HCT116 (cell line): ENCODE data around the gene RBFOX2. TPM values are rescaled to one million over a fixed set of nuclear protein-coding genes. Genes with fewer than 3 reads are reported as not detected.

Source experiments
- ATAC-seq: fragments of 200-7000 bp; cut with Tn5 transposase; 2 replicates; pipeline ENCODE4 v1.9.1; 2020; ENCODE audit warnings: mild to moderate bottlenecking, moderate library complexity
- BruUV-seq: library from RNA; stranded (reverse); fragments of 400-500 nt; replicated peaks from 2 replicates; lab custom pipeline; 2021; lab: Mats Ljungman, UMichigan
- CTCF ChIA-PET: fragments of 300-600 bp; sonication (Branson Sonifier 250); formaldehyde crosslinking; loops from one replicate; lab custom pipeline; 2021; ENCODE audit warnings: antibody characterized with exemption; lab: Charles Lee
- POLR2A ChIA-PET: fragments of 300-600, 350-600 bp; sonication (Branson Sonifier 250); formaldehyde crosslinking; loops from one replicate; lab custom pipeline; 2021; ENCODE audit warnings: antibody characterized with exemption; lab: Charles Lee
- RAD21 ChIA-PET, 2 experiments: fragments of 300-600 bp; sonication (Branson Sonifier 250); formaldehyde crosslinking; loops; one replicate each; lab custom pipeline; 2023; ENCODE audit warnings: low total read pairs in 2 of 2; ENCODE audit not compliant: uncharacterized antibody in 2 of 2, unreplicated experiment in 2 of 2, low non-redundant PET in 1 of 2; lab: Charles Lee
- DNase-seq: peaks from one replicate; pipeline ENCODE4 v3.0.0-alpha.2; 2010; ENCODE audit warnings: low read depth, low spot score
- H2AFZ ChIP-seq: fragments of 200-600 bp; shearing (Covaris generic), sonication (generic); 2 replicates; pipeline ENCODE4 v1.6.1; 2017; ENCODE audit warnings: low read depth, mixed run types, mixed read lengths, antibody characterized with exemption, low read length; ENCODE audit not compliant: poor library complexity, severe bottlenecking
- H3K27ac ChIP-seq: 2 replicates; pipeline ENCODE4 v1.5.1; 2012; ENCODE audit warnings: low read depth, low read length
- H3K27me3 ChIP-seq: fragments of 200-600 bp; sonication (generic); 2 replicates; pipeline ENCODE4 v1.6.1; 2016; ENCODE audit warnings: mixed run types, low read length, mixed read lengths; ENCODE audit not compliant: insufficient read depth
- H3K36me3 ChIP-seq, 2 experiments: fragments of 200-500 bp in 1 of 2; fragments of 200-600 bp in 1 of 2; sonication (Bioruptor generic) in 1 of 2; sonication (generic) in 1 of 2; 2 replicates each; pipeline versions ENCODE4 v1.5.1 to v1.6.1; 2014 to 2016; ENCODE audit warnings: low read length in 2 of 2, inconsistent platforms in 1 of 2, mixed read lengths in 1 of 2, mixed run types in 1 of 2; ENCODE audit not compliant: insufficient read depth in 2 of 2, control insufficient read depth in 1 of 2
- H3K4me1 ChIP-seq, 2 experiments: fragments of 200-600 bp in 1 of 2; sonication (generic) in 1 of 2; 2 replicates each; pipeline versions ENCODE4 v1.5.1 to v1.6.1; 2012 to 2017; ENCODE audit warnings: low read length in 2 of 2, inconsistent platforms in 1 of 2, mild to moderate bottlenecking in 1 of 2, mixed read lengths in 1 of 2, mixed run types in 1 of 2, moderate library complexity in 1 of 2; ENCODE audit not compliant: insufficient read depth in 2 of 2, control insufficient read depth in 1 of 2
- H3K4me2 ChIP-seq: fragments of 200-600 bp; sonication (generic); 2 replicates; pipeline ENCODE4 v1.6.1; 2017; ENCODE audit warnings: mixed run types, low read length, mixed read lengths
- H3K4me3 ChIP-seq, 2 experiments: fragments of 200-600 bp in 1 of 2; sonication (generic) in 1 of 2; replicated peaks in 1 of 2; 2 replicates each; pipeline ENCODE4 v1.5.1; 2011 to 2016; ENCODE audit warnings: low read length in 2 of 2, control low read depth in 1 of 2, low read depth in 1 of 2, mild to moderate bottlenecking in 1 of 2, mixed read lengths in 1 of 2, mixed run types in 1 of 2
- H3K79me2 ChIP-seq: fragments of 200-600 bp; sonication (generic); 2 replicates; pipeline ENCODE4 v1.6.1; 2017; ENCODE audit warnings: mild to moderate bottlenecking, mixed run types, low read length, moderate library complexity, mixed read lengths; ENCODE audit not compliant: insufficient read depth
- H3K9ac ChIP-seq: fragments of 200-600 bp; sonication (generic); 2 replicates; pipeline ENCODE4 v1.6.1; 2016; ENCODE audit warnings: low read length, mixed read lengths
- H3K9me2 ChIP-seq: fragments of 200-600 bp; sonication (generic), shearing (Covaris generic); 2 replicates; pipeline ENCODE4 v1.6.1; 2017; ENCODE audit warnings: mixed run types, mild to moderate bottlenecking, moderate library complexity; ENCODE audit not compliant: insufficient read depth
- H3K9me3 ChIP-seq, 2 experiments: fragments of 200-500 bp in 1 of 2; fragments of 200-600 bp in 1 of 2; sonication (Bioruptor generic) in 1 of 2; sonication (generic) in 1 of 2; 2 replicates each; pipeline ENCODE4 v1.6.1; 2014 to 2017; ENCODE audit warnings: low read length in 2 of 2, mixed read lengths in 2 of 2, inconsistent platforms in 1 of 2, low read depth in 1 of 2, mild to moderate bottlenecking in 1 of 2, mixed run types in 1 of 2, moderate library complexity in 1 of 2; ENCODE audit not compliant: control insufficient read depth in 1 of 2, insufficient read depth in 1 of 2
- H4K20me1 ChIP-seq: fragments of 200-600 bp; sonication (generic), shearing (Covaris generic); 2 replicates; pipeline ENCODE4 v1.6.1; 2017; ENCODE audit warnings: mixed run types, mild to moderate bottlenecking, moderate library complexity; ENCODE audit not compliant: insufficient read depth
- CBX3 ChIP-seq: IDR thresholded peaks from 2 replicates; pipeline ENCODE4 v1.6.1; 2012; ENCODE audit warnings: low read depth
- CEBPB ChIP-seq: IDR thresholded peaks from 2 replicates; pipeline ENCODE4 v1.6.1; 2012; ENCODE audit warnings: low read depth
- EGR1 ChIP-seq: IDR thresholded peaks from 2 replicates; pipeline ENCODE4 v1.6.1; 2012; ENCODE audit warnings: low read depth
- ELF1 ChIP-seq: IDR thresholded peaks from 2 replicates; pipeline ENCODE4 v1.6.1; 2012; ENCODE audit warnings: low read depth, borderline replicate concordance
- EZH2 ChIP-seq: fragments of 200-600 bp; sonication (generic); IDR thresholded peaks from 2 replicates; pipeline ENCODE4 v1.6.1; 2017; ENCODE audit warnings: antibody characterized with exemption, mixed run types
- EZH2phosphoT487 ChIP-seq: fragments of 200-600 bp; IDR thresholded peaks from 2 replicates; pipeline ENCODE4 v1.6.1; 2018; ENCODE audit warnings: antibody characterized with exemption, borderline replicate concordance
- FOSL1 ChIP-seq: IDR thresholded peaks from 2 replicates; pipeline ENCODE4 v1.6.1; 2012; ENCODE audit warnings: low read depth
- JUND ChIP-seq: IDR thresholded peaks from 2 replicates; pipeline ENCODE4 v1.6.1; 2012
- POLR2AphosphoS5 ChIP-seq: IDR thresholded peaks from 2 replicates; pipeline ENCODE4 v1.6.1; 2011; ENCODE audit warnings: mild to moderate bottlenecking, low read depth, low read length, moderate library complexity
- RAD21 ChIP-seq: IDR thresholded peaks from 2 replicates; pipeline ENCODE4 v1.6.1; 2012; ENCODE audit warnings: low read depth, mild to moderate bottlenecking
- SIN3A ChIP-seq: IDR thresholded peaks from 2 replicates; pipeline ENCODE4 v1.6.1; 2012; ENCODE audit warnings: low read depth
- SP1 ChIP-seq: IDR thresholded peaks from 2 replicates; pipeline ENCODE4 v1.6.1; 2012; ENCODE audit warnings: low read depth
- SRF ChIP-seq: IDR thresholded peaks from 2 replicates; pipeline ENCODE4 v1.6.1; 2012; ENCODE audit warnings: low read depth
- TCF7L2 ChIP-seq: IDR thresholded peaks from 2 replicates; pipeline ENCODE4 v1.7.0; 2011; ENCODE audit warnings: borderline replicate concordance, inconsistent platforms; ENCODE audit not compliant: insufficient read depth, insufficient read length; ENCODE audit errors: extremely low read depth
- YY1 ChIP-seq: IDR thresholded peaks from 2 replicates; pipeline ENCODE4 v1.6.1; 2011; ENCODE audit warnings: low read length, low read depth, moderate library complexity, mild to moderate bottlenecking; ENCODE audit not compliant: insufficient replicate concordance; ENCODE audit errors: extremely low read depth
- ZFX ChIP-seq: fragments of 450-650 bp; IDR thresholded peaks from 2 replicates; pipeline ENCODE4 v1.6.1; 2017
- ZNF274 ChIP-seq: fragments of 200-500 bp; sonication (Bioruptor generic); IDR thresholded peaks from 2 replicates; pipeline ENCODE4 v1.6.1; 2014; ENCODE audit warnings: mild to moderate bottlenecking, low read depth, low read length, inconsistent platforms
- intact Hi-C: fragments of 100-400 bp; cut with micrococcal nuclease; formaldehyde crosslinking; loops from 2 replicates; pipeline ENCODE4 v1.10.0; 2022
- total RNA-seq: library from RNA; stranded (reverse); gene quantifications from one replicate; pipeline ENCODE4 v1.2.1, GENCODE V29; 2021; ENCODE audit not compliant: unreplicated experiment
- TF ChIP-seq, protein P1 (sequence below): IDR thresholded peaks from 2 replicates; pipeline ENCODE4 v1.6.1; 2011; ENCODE audit warnings: mild to moderate bottlenecking, low read length, moderate library complexity; ENCODE audit not compliant: insufficient replicate concordance; ENCODE audit errors: extremely low read depth
- TF ChIP-seq, protein P2 (sequence below): IDR thresholded peaks from 2 replicates; pipeline ENCODE4 v1.6.1; 2012; ENCODE audit warnings: low read depth
- TF ChIP-seq, protein P3 (sequence below), 3 experiments: fragments of 200-600 bp in 1 of 3; sonication (generic) in 1 of 3; IDR thresholded peaks in 2 of 3; conservative IDR thresholded peaks in 1 of 3; 2 replicates each; pipeline ENCODE4 v1.5.1; 2012 to 2017; ENCODE audit warnings: low read depth in 2 of 3, low read length in 2 of 3, antibody characterized with exemption in 1 of 3, borderline replicate concordance in 1 of 3, control low read depth in 1 of 3, mild to moderate bottlenecking in 1 of 3, mixed read lengths in 1 of 3, mixed run types in 1 of 3, moderate library complexity in 1 of 3; ENCODE audit not compliant: insufficient read depth in 1 of 3

RBFOX2 gene
- total RNA-seq, 1 experiment from 2014 or later, result 83.9 TPM

DNA sequence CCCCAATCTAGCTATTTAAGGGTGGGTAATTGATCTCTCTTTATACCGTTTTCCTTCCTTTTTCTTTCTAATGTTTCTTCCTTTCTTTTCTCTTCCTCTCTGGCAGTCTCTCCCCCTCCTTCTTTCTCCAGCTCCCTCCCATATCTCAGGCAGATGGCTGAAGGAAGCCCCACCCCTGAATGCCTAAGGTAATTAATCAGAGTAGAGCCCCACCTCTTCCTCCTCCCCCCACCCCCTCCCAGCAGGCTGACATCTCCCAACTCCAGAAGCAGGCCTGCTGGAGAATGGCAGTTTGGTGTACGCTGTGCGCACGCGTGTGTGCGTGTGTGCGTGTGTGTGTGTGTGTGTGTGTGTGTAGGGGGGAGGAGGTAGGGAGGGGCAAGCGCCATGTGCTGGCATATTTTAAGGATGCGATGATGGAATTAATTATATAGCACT lies 188.3 kb downstream of the RBFOX2 start:
- H3K4me3 ChIP-seq, result peak overlapping the region; percentile 53 to 69
- H3K36me3 ChIP-seq, result no peaks in the 10 kb centered on the region
- peak overlapping the region; percentile 76 for H3K4me2 ChIP-seq
- ATAC-seq (peak; percentile 90), DNase-seq (peak; percentile 95)
- BruUV-seq, result no TSS peak
- H3K4me1 ChIP-seq, result peaks cover 46 to 75% of the 10 kb centered on the region in 2 experiments
- H3K79me2 ChIP-seq, result peaks cover 59% of the 10 kb centered on the region
- CTCF ChIA-PET, result interaction anchor here (1.4 to 1.5 kb wide), 2 partner anchors 82 to 209 kb away, joined by 3 to 6 read pairs; no protein-coding TSS in a partner anchor
- H3K27me3 ChIP-seq, result no peaks in the 10 kb centered on the region
- POLR2A ChIA-PET, result interaction anchor here (1.0 kb wide), 3 partner anchors 14 to 213 kb away, joined by 3 read pairs; no protein-coding TSS in a partner anchor
- peak overlapping the region; percentile 67 for H3K9ac ChIP-seq
- H2AFZ ChIP-seq, result no peak overlapping the region
- RAD21 ChIA-PET, result interaction anchor here in 1 of 2 experiments (0.6 kb wide), 2 partner anchors 12 to 113 kb away, joined by 3 to 9 read pairs; no protein-coding TSS in a partner anchor
- intact Hi-C loops, result loop anchor here (1.0 to 5.0 kb wide), 2 partner anchors 72 to 284 kb away; no protein-coding TSS in a partner anchor
- H3K9me3 ChIP-seq, result no peaks in the 10 kb centered on the region
- no peaks in the 10 kb centered on the region for H4K20me1 ChIP-seq
- H3K27ac ChIP-seq, result peak overlapping the region; percentile 46; the same call in 1 of the 2 replicates
- no peaks in the 10 kb centered on the region for H3K9me2 ChIP-seq
- TF ChIP-seq EGR1, result peak; percentile 42; the same call in 1 of the 2 replicates
- TF ChIP-seq CEBPB, result no peak
- no peak for TF ChIP-seq ZNF274
- TF ChIP-seq CBX3, result peak; percentile 89; the same call in 1 of the 2 replicates
- TF ChIP-seq TCF7L2, result peak; percentile 31
- TF ChIP-seq ZFX, result no peak
- TF ChIP-seq SIN3A, result peak; percentile 46
- TF ChIP-seq POLR2AphosphoS5, result peak; percentile 57; the same call in 1 of the 2 replicates
- TF ChIP-seq EZH2phosphoT487, result no peak
- no peak; the same call in 1 of the 2 replicates for TF ChIP-seq FOSL1
- peak; percentile 76 for TF ChIP-seq SP1
- TF ChIP-seq, protein P1, sequence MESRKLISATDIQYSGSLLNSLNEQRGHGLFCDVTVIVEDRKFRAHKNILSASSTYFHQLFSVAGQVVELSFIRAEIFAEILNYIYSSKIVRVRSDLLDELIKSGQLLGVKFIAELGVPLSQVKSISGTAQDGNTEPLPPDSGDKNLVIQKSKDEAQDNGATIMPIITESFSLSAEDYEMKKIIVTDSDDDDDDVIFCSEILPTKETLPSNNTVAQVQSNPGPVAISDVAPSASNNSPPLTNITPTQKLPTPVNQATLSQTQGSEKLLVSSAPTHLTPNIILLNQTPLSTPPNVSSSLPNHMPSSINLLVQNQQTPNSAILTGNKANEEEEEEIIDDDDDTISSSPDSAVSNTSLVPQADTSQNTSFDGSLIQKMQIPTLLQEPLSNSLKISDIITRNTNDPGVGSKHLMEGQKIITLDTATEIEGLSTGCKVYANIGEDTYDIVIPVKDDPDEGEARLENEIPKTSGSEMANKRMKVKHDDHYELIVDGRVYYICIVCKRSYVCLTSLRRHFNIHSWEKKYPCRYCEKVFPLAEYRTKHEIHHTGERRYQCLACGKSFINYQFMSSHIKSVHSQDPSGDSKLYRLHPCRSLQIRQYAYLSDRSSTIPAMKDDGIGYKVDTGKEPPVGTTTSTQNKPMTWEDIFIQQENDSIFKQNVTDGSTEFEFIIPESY, result no peak
- TF ChIP-seq RAD21, result peak; percentile 15; the same call in 1 of the 2 replicates
- no peak for TF ChIP-seq EZH2
- TF ChIP-seq, protein P2, sequence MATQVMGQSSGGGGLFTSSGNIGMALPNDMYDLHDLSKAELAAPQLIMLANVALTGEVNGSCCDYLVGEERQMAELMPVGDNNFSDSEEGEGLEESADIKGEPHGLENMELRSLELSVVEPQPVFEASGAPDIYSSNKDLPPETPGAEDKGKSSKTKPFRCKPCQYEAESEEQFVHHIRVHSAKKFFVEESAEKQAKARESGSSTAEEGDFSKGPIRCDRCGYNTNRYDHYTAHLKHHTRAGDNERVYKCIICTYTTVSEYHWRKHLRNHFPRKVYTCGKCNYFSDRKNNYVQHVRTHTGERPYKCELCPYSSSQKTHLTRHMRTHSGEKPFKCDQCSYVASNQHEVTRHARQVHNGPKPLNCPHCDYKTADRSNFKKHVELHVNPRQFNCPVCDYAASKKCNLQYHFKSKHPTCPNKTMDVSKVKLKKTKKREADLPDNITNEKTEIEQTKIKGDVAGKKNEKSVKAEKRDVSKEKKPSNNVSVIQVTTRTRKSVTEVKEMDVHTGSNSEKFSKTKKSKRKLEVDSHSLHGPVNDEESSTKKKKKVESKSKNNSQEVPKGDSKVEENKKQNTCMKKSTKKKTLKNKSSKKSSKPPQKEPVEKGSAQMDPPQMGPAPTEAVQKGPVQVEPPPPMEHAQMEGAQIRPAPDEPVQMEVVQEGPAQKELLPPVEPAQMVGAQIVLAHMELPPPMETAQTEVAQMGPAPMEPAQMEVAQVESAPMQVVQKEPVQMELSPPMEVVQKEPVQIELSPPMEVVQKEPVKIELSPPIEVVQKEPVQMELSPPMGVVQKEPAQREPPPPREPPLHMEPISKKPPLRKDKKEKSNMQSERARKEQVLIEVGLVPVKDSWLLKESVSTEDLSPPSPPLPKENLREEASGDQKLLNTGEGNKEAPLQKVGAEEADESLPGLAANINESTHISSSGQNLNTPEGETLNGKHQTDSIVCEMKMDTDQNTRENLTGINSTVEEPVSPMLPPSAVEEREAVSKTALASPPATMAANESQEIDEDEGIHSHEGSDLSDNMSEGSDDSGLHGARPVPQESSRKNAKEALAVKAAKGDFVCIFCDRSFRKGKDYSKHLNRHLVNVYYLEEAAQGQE, result no peak
- no peak for TF ChIP-seq SRF
- no peak; the same call in 1 of the 2 replicates for TF ChIP-seq ELF1
- TF ChIP-seq, protein P3, sequence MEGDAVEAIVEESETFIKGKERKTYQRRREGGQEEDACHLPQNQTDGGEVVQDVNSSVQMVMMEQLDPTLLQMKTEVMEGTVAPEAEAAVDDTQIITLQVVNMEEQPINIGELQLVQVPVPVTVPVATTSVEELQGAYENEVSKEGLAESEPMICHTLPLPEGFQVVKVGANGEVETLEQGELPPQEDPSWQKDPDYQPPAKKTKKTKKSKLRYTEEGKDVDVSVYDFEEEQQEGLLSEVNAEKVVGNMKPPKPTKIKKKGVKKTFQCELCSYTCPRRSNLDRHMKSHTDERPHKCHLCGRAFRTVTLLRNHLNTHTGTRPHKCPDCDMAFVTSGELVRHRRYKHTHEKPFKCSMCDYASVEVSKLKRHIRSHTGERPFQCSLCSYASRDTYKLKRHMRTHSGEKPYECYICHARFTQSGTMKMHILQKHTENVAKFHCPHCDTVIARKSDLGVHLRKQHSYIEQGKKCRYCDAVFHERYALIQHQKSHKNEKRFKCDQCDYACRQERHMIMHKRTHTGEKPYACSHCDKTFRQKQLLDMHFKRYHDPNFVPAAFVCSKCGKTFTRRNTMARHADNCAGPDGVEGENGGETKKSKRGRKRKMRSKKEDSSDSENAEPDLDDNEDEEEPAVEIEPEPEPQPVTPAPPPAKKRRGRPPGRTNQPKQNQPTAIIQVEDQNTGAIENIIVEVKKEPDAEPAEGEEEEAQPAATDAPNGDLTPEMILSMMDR (IDR thresholded peaks at IDR 0.05 in 2 of 3, conservative IDR thresholded peaks at IDR 0.05 in 1 of 3; ENCODE audit: borderline replicate concordance in 1 of 3, insufficient read depth in 1 of 3, low read depth in 2 of 3, low read length in 2 of 3), result no peak
- peak; percentile 82 for TF ChIP-seq YY1
- TF ChIP-seq JUND, result no peak
